ENCODE results near the gene TICRR. TPM values are rescaled to one million over a fixed set of nuclear protein-coding genes. Genes with fewer than 3 reads are reported as not detected.
A peak's percentile ranks its signal among the peaks of the same experiment; 100 is the strongest.
"Not testable (repeated sequence)": the region's sequence is repeated elsewhere in the genome, so short reads cannot be mapped to it uniquely, and the experiment has no call there.

The TICRR gene
- polyA plus RNA-seq, 2 of the 4 experiments (the other 2 are of a cell fraction) = 7.8 to 11.6 TPM

DNA sequence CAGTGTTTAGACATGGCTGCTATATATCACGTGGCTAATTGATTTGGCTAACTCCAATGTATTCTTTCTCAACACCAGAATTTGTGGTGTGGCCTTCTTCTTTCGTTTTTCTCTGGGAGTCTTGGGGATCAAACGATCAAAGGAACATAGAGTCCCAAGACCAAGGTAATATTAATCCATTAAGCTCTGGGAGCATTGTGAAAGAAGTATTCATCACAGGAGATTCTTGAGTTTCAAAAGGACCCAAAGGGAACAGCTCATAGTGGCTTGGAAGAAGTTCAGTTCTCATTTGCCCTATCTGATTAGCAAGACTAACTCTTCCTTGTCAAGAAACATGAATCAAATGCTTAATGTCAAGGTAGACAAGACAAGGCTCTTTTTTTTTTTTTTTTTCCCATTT, 32.9 kb upstream of the TICRR start:
- no peak overlapping the region; a peak in 1 of 6 replicates for H3K27ac ChIP-seq
- H3K4me3 ChIP-seq = no peak overlapping the region
- no peaks in the 10 kb centered on the region for H3K4me1 ChIP-seq
- POLR2A ChIA-PET = no interaction called here
- ATAC-seq (no peak), FAIRE-seq (no peak), DNase-seq (ENCODE audit: low read depth in 1 of 2, low spot score in 1 of 2) (no peak)
- CTCF ChIA-PET = interaction anchor here (0.8 to 1.9 kb wide), 7 partner anchors 8 to 105 kb away, joined by 3 to 7 read pairs (median 3); no protein-coding TSS in a partner anchor
- no peak overlapping the region for H3K4me2 ChIP-seq
- peaks cover 15% of the 10 kb centered on the region for H3K9me3 ChIP-seq
- 34% methylated on average over 3 of the region's 3 CpGs for WGBS (ENCODE audit: missing lambda C conversion rate)
- TF ChIP-seq HOXB13 (CRISPR knock-in tag; IDR thresholded peaks at IDR 0.05; ENCODE audit: low read depth) (no peak), RFX5 (IDR thresholded peaks at IDR 0.05) (no peak), KDM1A (IDR thresholded peaks at IDR 0.05; ENCODE audit: low read depth) (no peak), BHLHE40 (IDR thresholded peaks at IDR 0.05; ENCODE audit: low read depth, low read length) (no peak), ZC3H11A (IDR thresholded peaks at IDR 0.05) (no peak), FOSL2 (IDR thresholded peaks at IDR 0.05) (no peak), FOSL2 (CRISPR knock-in tag; IDR thresholded peaks at IDR 0.05) (no peak), EHF (CRISPR knock-in tag; IDR thresholded peaks at IDR 0.05) (no peak), RAD21 (conservative IDR thresholded peaks at IDR 0.05 in 1 of 2, IDR thresholded peaks at IDR 0.05 in 1 of 2) (no peak)
- TF ChIP-seq, protein P1, sequence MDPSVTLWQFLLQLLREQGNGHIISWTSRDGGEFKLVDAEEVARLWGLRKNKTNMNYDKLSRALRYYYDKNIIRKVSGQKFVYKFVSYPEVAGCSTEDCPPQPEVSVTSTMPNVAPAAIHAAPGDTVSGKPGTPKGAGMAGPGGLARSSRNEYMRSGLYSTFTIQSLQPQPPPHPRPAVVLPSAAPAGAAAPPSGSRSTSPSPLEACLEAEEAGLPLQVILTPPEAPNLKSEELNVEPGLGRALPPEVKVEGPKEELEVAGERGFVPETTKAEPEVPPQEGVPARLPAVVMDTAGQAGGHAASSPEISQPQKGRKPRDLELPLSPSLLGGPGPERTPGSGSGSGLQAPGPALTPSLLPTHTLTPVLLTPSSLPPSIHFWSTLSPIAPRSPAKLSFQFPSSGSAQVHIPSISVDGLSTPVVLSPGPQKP (IDR thresholded peaks at IDR 0.05; ENCODE audit: low read depth, low read length) = no peak
- TF ChIP-seq, protein P2, sequence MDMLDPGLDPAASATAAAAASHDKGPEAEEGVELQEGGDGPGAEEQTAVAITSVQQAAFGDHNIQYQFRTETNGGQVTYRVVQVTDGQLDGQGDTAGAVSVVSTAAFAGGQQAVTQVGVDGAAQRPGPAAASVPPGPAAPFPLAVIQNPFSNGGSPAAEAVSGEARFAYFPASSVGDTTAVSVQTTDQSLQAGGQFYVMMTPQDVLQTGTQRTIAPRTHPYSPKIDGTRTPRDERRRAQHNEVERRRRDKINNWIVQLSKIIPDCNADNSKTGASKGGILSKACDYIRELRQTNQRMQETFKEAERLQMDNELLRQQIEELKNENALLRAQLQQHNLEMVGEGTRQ (IDR thresholded peaks at IDR 0.05) = no peak

DNA sequence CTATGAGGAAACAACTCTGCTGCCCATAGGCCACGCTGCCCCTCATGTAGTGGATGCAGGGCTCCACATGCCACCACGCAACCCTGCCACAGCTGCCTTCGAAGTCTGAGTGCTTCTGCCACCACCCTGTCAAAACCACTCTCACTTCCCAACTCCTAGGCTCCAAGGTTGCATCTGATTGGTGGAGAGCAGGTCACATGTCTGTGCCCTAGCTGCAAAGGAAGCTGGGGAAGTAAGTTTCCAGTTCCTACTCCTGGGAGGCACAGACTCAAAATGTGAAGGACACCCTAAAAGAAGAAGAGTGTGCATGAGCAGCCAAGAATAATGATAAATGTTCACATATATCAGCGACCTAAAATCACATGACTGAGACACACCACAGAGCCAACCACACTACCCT, 31.9 kb upstream of the TICRR start:
- FAIRE-seq = no peak
- no peak for ATAC-seq
- H3K4me2 ChIP-seq = no peak overlapping the region
- H3K9me3 ChIP-seq = peaks cover 13% of the 10 kb centered on the region
- TF ChIP-seq, protein P2 (IDR thresholded peaks at IDR 0.05) = 0 out of 2 replicates have a peak, but pooled peaks have one; percentile 37
- TF ChIP-seq CBX2 (IDR thresholded peaks at IDR 0.05; ENCODE audit: borderline replicate concordance, low read depth) = no peak
- TF ChIP-seq, protein P3, sequence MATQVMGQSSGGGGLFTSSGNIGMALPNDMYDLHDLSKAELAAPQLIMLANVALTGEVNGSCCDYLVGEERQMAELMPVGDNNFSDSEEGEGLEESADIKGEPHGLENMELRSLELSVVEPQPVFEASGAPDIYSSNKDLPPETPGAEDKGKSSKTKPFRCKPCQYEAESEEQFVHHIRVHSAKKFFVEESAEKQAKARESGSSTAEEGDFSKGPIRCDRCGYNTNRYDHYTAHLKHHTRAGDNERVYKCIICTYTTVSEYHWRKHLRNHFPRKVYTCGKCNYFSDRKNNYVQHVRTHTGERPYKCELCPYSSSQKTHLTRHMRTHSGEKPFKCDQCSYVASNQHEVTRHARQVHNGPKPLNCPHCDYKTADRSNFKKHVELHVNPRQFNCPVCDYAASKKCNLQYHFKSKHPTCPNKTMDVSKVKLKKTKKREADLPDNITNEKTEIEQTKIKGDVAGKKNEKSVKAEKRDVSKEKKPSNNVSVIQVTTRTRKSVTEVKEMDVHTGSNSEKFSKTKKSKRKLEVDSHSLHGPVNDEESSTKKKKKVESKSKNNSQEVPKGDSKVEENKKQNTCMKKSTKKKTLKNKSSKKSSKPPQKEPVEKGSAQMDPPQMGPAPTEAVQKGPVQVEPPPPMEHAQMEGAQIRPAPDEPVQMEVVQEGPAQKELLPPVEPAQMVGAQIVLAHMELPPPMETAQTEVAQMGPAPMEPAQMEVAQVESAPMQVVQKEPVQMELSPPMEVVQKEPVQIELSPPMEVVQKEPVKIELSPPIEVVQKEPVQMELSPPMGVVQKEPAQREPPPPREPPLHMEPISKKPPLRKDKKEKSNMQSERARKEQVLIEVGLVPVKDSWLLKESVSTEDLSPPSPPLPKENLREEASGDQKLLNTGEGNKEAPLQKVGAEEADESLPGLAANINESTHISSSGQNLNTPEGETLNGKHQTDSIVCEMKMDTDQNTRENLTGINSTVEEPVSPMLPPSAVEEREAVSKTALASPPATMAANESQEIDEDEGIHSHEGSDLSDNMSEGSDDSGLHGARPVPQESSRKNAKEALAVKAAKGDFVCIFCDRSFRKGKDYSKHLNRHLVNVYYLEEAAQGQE (IDR thresholded peaks at IDR 0.05) = no peak
- DNase-seq (ENCODE audit: low read depth in 1 of 2, low spot score in 1 of 2) = peak in 1 of 2 experiments; percentile 28
- ChIA-PET POLR2A (no interaction called here), CTCF (interaction anchor here (0.7 to 1.9 kb wide), 6 partner anchors 11 to 113 kb away, joined by 3 to 7 read pairs (median 4); no protein-coding TSS in a partner anchor)
- no peak overlapping the region for H3K4me3 ChIP-seq
- no peak overlapping the region for H3K27ac ChIP-seq
- no peaks in the 10 kb centered on the region for H3K4me1 ChIP-seq
- 68% methylated on average over 4 of the region's 4 CpGs for WGBS (ENCODE audit: missing lambda C conversion rate)

DNA sequence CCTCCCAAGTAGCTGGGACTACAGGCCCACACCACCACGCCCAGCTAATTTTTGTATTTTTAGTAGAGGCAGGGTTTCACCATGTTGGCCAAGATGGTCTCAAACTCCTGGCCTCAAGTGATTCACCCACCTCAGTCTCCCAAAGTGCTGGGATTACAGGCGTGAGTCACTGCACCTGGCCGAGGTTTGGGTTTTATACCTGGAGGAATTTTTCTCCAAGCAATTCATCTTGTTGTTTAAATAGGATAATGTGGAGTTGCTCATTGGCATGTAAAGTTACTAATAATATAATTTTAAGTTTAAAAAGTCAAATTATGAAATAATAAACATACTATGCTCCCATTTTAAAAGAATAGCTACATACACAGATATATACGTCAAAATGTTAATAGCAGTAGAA, 26.1 kb upstream of the TICRR start:
- H3K27ac ChIP-seq; H3K4me3 ChIP-seq; ATAC-seq; DNase-seq (ENCODE audit: low read depth in 1 of 2, low spot score in 1 of 2); FAIRE-seq; H3K4me2 ChIP-seq; H3K4me1 ChIP-seq; POLR2A ChIA-PET: not testable (repeated sequence)
- 29% methylated on average over 4 of the region's 4 CpGs for WGBS (ENCODE audit: missing lambda C conversion rate)
- H3K9me3 ChIP-seq = peaks cover 10% of the 10 kb centered on the region
- CTCF ChIA-PET = interaction anchor here (0.6 to 8.1 kb wide), 8 partner anchors 17 to 344 kb away, joined by 3 to 70 read pairs (median 5); partner anchors contain the start of gene RHCG
